Fibroblast of upper back skin (primary cell): ENCODE data around the gene SAP25.
"Not testable (repeated sequence)": the region's sequence is repeated elsewhere in the genome, so short reads cannot be mapped to it uniquely, and the experiment has no call there.

Experiments used
- DNase-seq: peaks from one replicate; pipeline ENCODE4 v3.0.0-alpha.2; 2013

The SAP25 gene

GRCh38 chr7:100575206-100575631 lies 1.5 kb upstream of the SAP25 start:
- DNase-seq: no peak

- DNase-seq: no peak
These were observed 884 bp upstream of the SAP25 start for GRCh38 chr7:100574362-100575205.

GRCh38 chr7:100572949-100573675 lies 588 bp downstream of the SAP25 start:
- no peak for DNase-seq

GRCh38 chr7:100572281-100572948 lies 1.3 kb downstream of the SAP25 start:
- DNase-seq: peak; percentile 8

- DNase-seq: no peak
These were observed 1.9 kb downstream of the SAP25 start for GRCh38 chr7:100571829-100572116.

GRCh38 chr7:100570954-100571828 lies 2.5 kb downstream of the SAP25 start:
- peak; percentile 17 for DNase-seq

- DNase-seq: peak; percentile 22
These were observed 4.5 kb downstream of the SAP25 start for GRCh38 chr7:100568896-100569844.

- DNase-seq: no peak
These were observed 5.4 kb downstream of the SAP25 start for GRCh38 chr7:100568176-100568895.

GRCh38 chr7:100567751-100568175 lies 5.9 kb downstream of the SAP25 start:
- DNase-seq: no peak

GRCh38 chr7:100567031-100567730 lies 6.5 kb downstream of the SAP25 start:
- DNase-seq: peak; percentile 20

- DNase-seq: no peak
These were observed 7.6 kb downstream of the SAP25 start for GRCh38 chr7:100566018-100566531.

GRCh38 chr7:100565133-100565571 lies 8.5 kb downstream of the SAP25 start:
- no peak for DNase-seq

GRCh38 chr7:100564405-100564804 lies 9.3 kb downstream of the SAP25 start:
- DNase-seq: not testable (repeated sequence)

GRCh38 chr7:100563809-100564400 lies 9.8 kb downstream of the SAP25 start:
- DNase-seq: peak; percentile 66

GRCh38 chr7:100563100-100563564 lies 10.6 kb downstream of the SAP25 start:
- DNase-seq: no peak

GRCh38 chr7:100562195-100563099 lies 11.3 kb downstream of the SAP25 start:
- no peak for DNase-seq

- DNase-seq: no peak
These were observed 12.1 kb downstream of the SAP25 start for GRCh38 chr7:100561491-100562194.
